Psoas muscle (tissue), 8 donors: Measurements from ENCODE around the gene CSTF3. TPM values are rescaled to one million over a fixed set of nuclear protein-coding genes. Genes with fewer than 3 reads are reported as not detected.

ENCODE experiments used
- ATAC-seq, 4 donors: fragments of 200-7000 bp; cut with Tn5 transposase; one replicate each; pipeline ENCODE4 v1.9.1; 2020; ENCODE audit warnings: moderate library complexity in 3 of 4, mild to moderate bottlenecking in 2 of 4
- DNase-seq, 2 donors: peaks; one replicate each; pipeline ENCODE4 v3.0.0-alpha.2; 2020
- H3K27ac ChIP-seq: fragments of 200-600 bp; one replicate; pipeline ENCODE4 v1.8.0; 2022
- H3K27me3 ChIP-seq, 3 donors: fragments of 200-600 bp in 1 of 3; one replicate each; pipeline versions ENCODE4 v1.6.1 to v1.8.0; 2013 to 2022; ENCODE audit warnings: low read length in 2 of 3, mild to moderate bottlenecking in 2 of 3, moderate library complexity in 1 of 3; ENCODE audit not compliant: insufficient read depth in 3 of 3
- H3K36me3 ChIP-seq, 2 donors: fragments of 200-600 bp in 1 of 2; one replicate each; pipeline versions ENCODE4 v1.6.1 to v1.8.0; 2013 to 2022; ENCODE audit warnings: low read depth in 1 of 2, mild to moderate bottlenecking in 1 of 2, moderate library complexity in 1 of 2; ENCODE audit not compliant: insufficient read depth in 1 of 2
- H3K4me1 ChIP-seq: fragments of 200-600 bp; one replicate; pipeline ENCODE4 v1.8.0; 2022
- H3K4me3 ChIP-seq: fragments of 200-600 bp; one replicate; pipeline ENCODE4 v1.8.0; 2022; ENCODE audit warnings: mild to moderate bottlenecking
- H3K9me3 ChIP-seq: fragments of 200-600 bp; one replicate; pipeline ENCODE4 v1.8.0; 2022
- WGBS, 3 donors: extraction: QIAGEN DNeasy Blood & Tissue Kit; methylation state at CpG; one replicate each; pipeline versions ENCODE4 v1.1.6 to v1.1.7; 2013; 5-methylcytosine and 5-hydroxymethylcytosine counted together
- intact Hi-C, 2 donors: fragments of 100-400 bp; cut with DNase I; formaldehyde crosslinking; loops; one replicate each; pipeline versions ENCODE4 v1.11.0 to v1.14.2; 2022
- polyA plus RNA-seq, 3 donors: library from polyadenylated mRNA; stranded (reverse); fragments of 200-250 nt; gene quantifications; one replicate each; pipeline ENCODE4 v1.2.3, GENCODE V29; 2013
- total RNA-seq, 4 donors: library from RNA; stranded (reverse); fragmentation: NEBNext Ultra II Directional in 2 of 4; extraction: Animal tissue kit (Norgen Biotek cat#: 25700) in 2 of 4; gene quantifications; one replicate each; pipeline versions ENCODE4 v1.2.1 to v1.2.4, GENCODE V29; 2021 to 2023
- TF ChIP-seq, protein P1 (sequence below): fragments of 200-600 bp; IDR thresholded peaks from one replicate; pipeline ENCODE4 v1.8.0; 2022; ENCODE audit warnings: antibody characterized with exemption
- donor health status: healthy with polysubstance abuse.
- donor health status: DM: no; HTN: no; CAD: no; lungs with moderate emphysema.
- donor health status: Bipolar disorder and iron deficiency.
- donor health status: healthy.
- donor health status: DM: yes; HTN: yes; CAD: no.
- donor health status: DM: no; HTN: no; CAD: no.
- donor health status: DM: no; HTN: no; CAD: no.
- donor health status: DM: yes; HTN: yes; CAD: no.

The CSTF3 gene
- total and polyA plus RNA-seq, 7 donors: 10.7 to 32.3 (median 14.4) TPM

DNA sequence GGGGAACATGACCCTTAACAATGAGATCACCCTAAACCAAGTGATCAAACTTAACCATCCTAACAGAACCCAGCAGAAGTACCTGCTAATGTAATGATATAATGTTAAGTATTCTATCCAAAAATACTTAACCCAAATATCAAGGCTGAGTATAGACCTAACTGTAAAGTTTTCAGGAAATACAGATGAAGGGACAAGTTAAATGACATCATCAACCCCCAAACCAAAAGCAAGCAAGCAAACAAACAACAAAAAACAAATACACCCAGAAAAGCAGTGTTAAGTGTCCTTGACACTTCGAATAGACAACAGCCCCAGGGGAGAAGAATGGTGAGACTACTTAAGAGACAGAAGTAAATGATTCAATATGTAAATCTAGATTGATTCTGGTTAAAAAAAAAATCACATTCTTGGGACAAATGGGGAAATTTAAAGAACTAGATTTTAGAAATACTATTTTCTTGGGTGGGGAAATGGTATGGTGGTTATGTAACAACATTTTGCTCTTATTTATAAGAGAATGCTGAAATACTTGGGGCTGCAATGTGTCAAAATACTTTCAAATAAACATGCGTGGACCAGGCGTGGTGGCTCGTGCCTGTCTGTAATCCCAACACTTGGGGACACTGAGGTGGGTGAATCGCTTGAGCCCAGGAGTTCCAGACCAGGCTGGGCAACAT is 2.5 kb downstream of the CSTF3 start:
- H3K4me3 ChIP-seq: peak overlapping the region; percentile 12
- TF ChIP-seq, protein P1, sequence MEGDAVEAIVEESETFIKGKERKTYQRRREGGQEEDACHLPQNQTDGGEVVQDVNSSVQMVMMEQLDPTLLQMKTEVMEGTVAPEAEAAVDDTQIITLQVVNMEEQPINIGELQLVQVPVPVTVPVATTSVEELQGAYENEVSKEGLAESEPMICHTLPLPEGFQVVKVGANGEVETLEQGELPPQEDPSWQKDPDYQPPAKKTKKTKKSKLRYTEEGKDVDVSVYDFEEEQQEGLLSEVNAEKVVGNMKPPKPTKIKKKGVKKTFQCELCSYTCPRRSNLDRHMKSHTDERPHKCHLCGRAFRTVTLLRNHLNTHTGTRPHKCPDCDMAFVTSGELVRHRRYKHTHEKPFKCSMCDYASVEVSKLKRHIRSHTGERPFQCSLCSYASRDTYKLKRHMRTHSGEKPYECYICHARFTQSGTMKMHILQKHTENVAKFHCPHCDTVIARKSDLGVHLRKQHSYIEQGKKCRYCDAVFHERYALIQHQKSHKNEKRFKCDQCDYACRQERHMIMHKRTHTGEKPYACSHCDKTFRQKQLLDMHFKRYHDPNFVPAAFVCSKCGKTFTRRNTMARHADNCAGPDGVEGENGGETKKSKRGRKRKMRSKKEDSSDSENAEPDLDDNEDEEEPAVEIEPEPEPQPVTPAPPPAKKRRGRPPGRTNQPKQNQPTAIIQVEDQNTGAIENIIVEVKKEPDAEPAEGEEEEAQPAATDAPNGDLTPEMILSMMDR: no peak
- DNase-seq: no peak
- H3K27ac ChIP-seq: no peak overlapping the region
- intact Hi-C loops: no loop called here
- H3K27me3 ChIP-seq: no peaks in the 10 kb centered on the region
- no peaks in the 10 kb centered on the region for H3K36me3 ChIP-seq
- H3K4me1 ChIP-seq: peaks cover 39% of the 10 kb centered on the region
- 77 to 89% (median 84%) methylated on average over 5 of the region's 5 CpGs for WGBS, 3 donors
- no peaks in the 10 kb centered on the region for H3K9me3 ChIP-seq
- ATAC-seq: no peak

DNA sequence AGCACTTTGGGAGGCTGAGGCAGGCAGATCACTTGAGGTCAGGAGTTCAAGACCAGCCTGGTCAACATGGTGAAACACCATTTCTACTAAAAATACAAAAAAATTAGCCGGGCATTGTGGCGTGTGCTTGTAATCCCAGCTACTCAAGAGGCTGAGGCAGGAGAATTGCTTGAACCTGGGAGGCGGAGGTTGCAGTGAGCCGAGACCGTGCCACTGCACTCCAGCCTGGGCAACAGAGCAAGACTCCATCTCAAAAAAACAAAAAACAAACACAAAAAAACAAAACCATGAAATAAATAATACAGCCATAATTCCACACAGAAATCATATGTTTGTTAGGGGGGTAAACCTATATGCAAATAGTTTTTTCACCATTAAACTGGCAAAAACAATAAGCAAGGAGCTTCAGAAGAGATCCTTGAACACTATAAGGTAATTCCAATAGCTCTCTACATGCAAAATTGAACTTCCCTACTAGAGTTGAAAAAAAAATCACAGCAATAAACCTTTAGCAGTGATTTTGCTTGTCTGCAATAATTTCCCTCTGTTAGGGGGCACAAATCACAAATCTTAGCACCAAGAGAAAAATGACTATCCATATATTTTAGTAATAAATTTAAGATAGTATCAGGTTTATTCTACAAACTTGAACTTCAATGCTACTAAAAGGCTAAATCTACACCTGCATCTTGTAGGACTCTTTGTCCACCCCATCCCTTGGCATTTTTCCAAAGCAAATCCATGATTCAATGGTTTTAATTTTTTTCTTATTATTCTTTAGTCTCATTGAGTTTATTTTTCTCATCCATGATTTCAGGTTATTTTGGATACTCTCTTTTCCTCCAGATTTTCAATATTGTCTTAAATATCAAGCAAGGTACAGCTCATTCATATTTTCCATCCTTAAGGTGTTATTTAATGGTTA is 3.9 kb downstream of the CSTF3 start:
- no peak overlapping the region for H3K4me3 ChIP-seq
- no peak for DNase-seq
- intact Hi-C loops: no loop called here
- no peaks in the 10 kb centered on the region for H3K36me3 ChIP-seq
- TF ChIP-seq, protein P1: no peak
- H3K4me1 ChIP-seq: peaks cover 39% of the 10 kb centered on the region
- no peaks in the 10 kb centered on the region for H3K9me3 ChIP-seq
- ATAC-seq: no peak
- no peaks in the 10 kb centered on the region for H3K27me3 ChIP-seq
- WGBS, 3 donors: 89 to 96% (median 96%) methylated on average over 5 of the region's 5 CpGs
- no peak overlapping the region for H3K27ac ChIP-seq

DNA sequence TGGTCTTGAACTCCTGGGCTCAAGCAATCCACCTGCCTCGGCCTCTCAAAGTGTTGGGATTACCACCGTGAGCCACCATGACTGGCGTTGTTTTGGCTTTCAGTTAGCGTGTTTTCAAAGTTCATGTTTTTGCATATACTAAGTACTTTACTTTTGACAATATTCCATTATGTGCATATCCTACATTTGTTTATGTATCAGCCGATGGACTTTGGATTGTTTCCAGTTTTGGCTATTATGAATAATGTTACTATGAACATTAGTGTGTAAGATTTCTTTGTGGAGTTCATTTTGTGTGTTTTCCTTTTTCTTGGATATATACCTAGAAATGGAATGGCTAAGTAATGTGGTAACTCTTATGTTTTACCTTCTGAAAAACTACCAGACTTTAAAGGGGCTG is 9.9 kb downstream of the CSTF3 start:
- Histone ChIP-seq H3K27ac (no peak overlapping the region), H3K27me3 (no peaks in the 10 kb centered on the region), H3K4me3 (no peak overlapping the region), H3K36me3 (no peaks in the 10 kb centered on the region), H3K9me3 (no peaks in the 10 kb centered on the region), H3K4me1 (peaks cover 4% of the 10 kb centered on the region)
- ATAC-seq (no peak), DNase-seq (no peak)
- 74 to 84% (median 77%) methylated on average over 5 of the region's 5 CpGs for WGBS, 3 donors
- TF ChIP-seq, protein P1: no peak
- intact Hi-C loops: no loop called here

DNA sequence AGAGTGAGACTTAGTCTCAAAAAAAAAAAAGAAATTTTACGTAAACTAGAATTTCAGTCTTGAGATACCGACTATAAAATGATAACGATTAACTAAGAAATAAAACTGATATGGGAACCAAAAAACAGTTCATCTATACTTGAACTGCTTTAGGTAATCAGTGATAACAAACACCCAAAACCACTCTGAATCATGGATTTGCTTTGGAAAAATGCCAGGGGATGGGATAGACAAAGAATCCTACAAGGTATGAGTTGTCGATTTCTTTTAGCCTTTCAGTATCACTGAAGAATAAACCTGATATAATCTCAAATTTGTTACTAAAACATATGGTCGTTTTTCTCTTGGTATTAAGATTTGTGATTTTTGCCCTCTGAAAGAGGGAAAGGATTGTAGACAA is 13.7 kb downstream of the CSTF3 start:
- TF ChIP-seq, protein P1: no peak
- Histone ChIP-seq H3K27me3 (no peaks in the 10 kb centered on the region), H3K4me3 (no peak overlapping the region), H3K27ac (no peak overlapping the region), H3K36me3 (no peaks in the 10 kb centered on the region), H3K4me1 (no peaks in the 10 kb centered on the region), H3K9me3 (no peaks in the 10 kb centered on the region)
- WGBS, 3 donors: 79 to 89% (median 86%) methylated on average over 5 of the region's 5 CpGs
- DNase-seq (no peak), ATAC-seq (no peak)
- intact Hi-C loops: no loop called here
